Suppressor macrophage (primary cell): Measurements from ENCODE around the gene APP.

Experiments used
- DNase-seq, 4 experiments: peaks; one replicate each; pipeline ENCODE4 v3.0.0-alpha.2; 2020 to 2022

The APP gene

GRCh38 chr21:25898671-25899070, 271.9 kb downstream of the APP start:
- no peak for DNase-seq

GRCh38 chr21:25897383-25897782, 273.2 kb downstream of the APP start:
- DNase-seq = no peak

GRCh38 chr21:25896501-25897056, 274.0 kb downstream of the APP start:
- DNase-seq = no peak

- DNase-seq = peak; percentile 21 to 71 (median 58)
Measured at GRCh38 chr21:25895565-25896205, 274.9 kb downstream of the APP start.

- DNase-seq = no peak
Measured at GRCh38 chr21:25893191-25893590, 277.4 kb downstream of the APP start.

GRCh38 chr21:25891596-25891995, 279.0 kb downstream of the APP start:
- DNase-seq = no peak

GRCh38 chr21:25890001-25890400, 280.6 kb downstream of the APP start:
- peak; percentile 53 to 76 (median 66) for DNase-seq

- DNase-seq = no peak
Measured at GRCh38 chr21:25888711-25889110, 281.9 kb downstream of the APP start.

- no peak for DNase-seq
Measured at GRCh38 chr21:25887646-25888306, 282.8 kb downstream of the APP start.

- no peak for DNase-seq
Measured at GRCh38 chr21:25887166-25887565, 283.4 kb downstream of the APP start.

GRCh38 chr21:25885880-25886279, 284.7 kb downstream of the APP start:
- no peak for DNase-seq

- no peak for DNase-seq
Measured at GRCh38 chr21:25885405-25885804, 285.2 kb downstream of the APP start.

- no peak for DNase-seq
Measured at GRCh38 chr21:25884311-25884710, 286.3 kb downstream of the APP start.

- DNase-seq = peak; percentile 73 to 83 (median 82)
Measured at GRCh38 chr21:25881524-25882376, 288.8 kb downstream of the APP start.

- no peak for DNase-seq
Measured at GRCh38 chr21:25879203-25879602, 291.4 kb downstream of the APP start.

GRCh38 chr21:25878344-25878743, 292.2 kb downstream of the APP start:
- no peak for DNase-seq

- no peak for DNase-seq
Measured at GRCh38 chr21:25872271-25872670, 298.3 kb downstream of the APP start.

- DNase-seq = peak in 1 of 4 experiments; percentile 10
Measured at GRCh38 chr21:25871566-25871965, 299.0 kb downstream of the APP start.

GRCh38 chr21:25870084-25870483, 300.5 kb downstream of the APP start:
- no peak for DNase-seq

- no peak for DNase-seq
Measured at GRCh38 chr21:25867061-25867460, 303.5 kb downstream of the APP start.

- DNase-seq = no peak
Measured at GRCh38 chr21:25863747-25864146, 306.8 kb downstream of the APP start.

- no peak for DNase-seq
Measured at GRCh38 chr21:25863031-25863430, 307.5 kb downstream of the APP start.

- peak; percentile 46 to 72 (median 61) for DNase-seq
Measured at GRCh38 chr21:25862596-25862995, 308.0 kb downstream of the APP start.
